WTC11 (cell line): Measurements from ENCODE around the gene GPX2. TPM values are rescaled to one million over a fixed set of nuclear protein-coding genes. Genes with fewer than 3 reads are reported as not detected.

Experiments used
- ATAC-seq: fragments of 200-7000 bp; cut with Tn5 transposase; 2 replicates; pipeline ENCODE4 v1.10.0; 2021; ENCODE audit warnings: mild to moderate bottlenecking, moderate library complexity
- CTCF ChIA-PET: fragments of 300-600 bp; sonication (Branson Sonifier 250); formaldehyde crosslinking; loops from one replicate; lab custom pipeline; 2021; ENCODE audit warnings: antibody characterized with exemption; lab: Charles Lee
- POLR2A ChIA-PET: fragments of 350-600 bp; sonication (Branson Sonifier 250); formaldehyde crosslinking; loops from one replicate; lab custom pipeline; 2021; ENCODE audit warnings: antibody characterized with exemption; lab: Charles Lee
- DNase-seq: peaks from one replicate; pipeline ENCODE4 v3.0.0; 2021; ENCODE audit warnings: low spot score
- H3K27ac Mint-ChIP-seq: 2 replicates; pipeline ENCODE4 v1.8.0; 2021; ENCODE audit warnings: mixed read lengths
- H3K27me3 Mint-ChIP-seq: 2 replicates; pipeline ENCODE4 v1.8.0; 2021; ENCODE audit warnings: low read depth, mild to moderate bottlenecking, moderate library complexity, mixed read lengths
- H3K36me3 Mint-ChIP-seq: 2 replicates; pipeline ENCODE4 v1.8.0; 2021; ENCODE audit warnings: mixed read lengths
- H3K4me1 Mint-ChIP-seq: 2 replicates; pipeline ENCODE4 v1.8.0; 2022; ENCODE audit warnings: mixed read lengths
- H3K4me3 Mint-ChIP-seq: 2 replicates; pipeline ENCODE4 v1.8.0; 2021; ENCODE audit warnings: mild to moderate bottlenecking, moderate library complexity, mixed read lengths
- H3K9me3 Mint-ChIP-seq: 2 replicates; pipeline ENCODE4 v1.8.0; 2021; ENCODE audit warnings: mixed read lengths
- CBFB ChIP-seq: sonication (generic); formaldehyde crosslinking; IDR thresholded peaks from 2 replicates; pipeline ENCODE4 v1.8.1; 2022; ENCODE audit warnings: mild to moderate bottlenecking, low read depth, missing genetic modification reagents
- CREM ChIP-seq: sonication (generic); formaldehyde crosslinking; IDR thresholded peaks from 2 replicates; pipeline ENCODE4 v1.8.1; 2022; ENCODE audit warnings: mild to moderate bottlenecking, missing genetic modification reagents, moderate library complexity
- MYBL2 ChIP-seq: sonication (generic); formaldehyde crosslinking; IDR thresholded peaks from 2 replicates; pipeline ENCODE4 v1.8.1; 2023; ENCODE audit warnings: mild to moderate bottlenecking, moderate library complexity, missing genetic modification reagents
- NR1H2 ChIP-seq: sonication (generic); formaldehyde crosslinking; IDR thresholded peaks from 2 replicates; pipeline ENCODE4 v1.9.0; 2021; ENCODE audit warnings: mild to moderate bottlenecking, moderate library complexity, missing genetic modification reagents
- OVOL2 ChIP-seq: fragments of 250-450 bp; sonication (Bioruptor Pico); IDR thresholded peaks from 2 replicates; pipeline ENCODE4 v1.9.0; 2021; ENCODE audit warnings: mild to moderate bottlenecking, borderline replicate concordance
- ZNF121 ChIP-seq: sonication (generic); formaldehyde crosslinking; IDR thresholded peaks from 2 replicates; pipeline ENCODE4 v1.8.0; 2023; ENCODE audit warnings: missing genetic modification reagents
- ZNF423 ChIP-seq: fragments of 250-450 bp; sonication (Bioruptor Pico); IDR thresholded peaks from 2 replicates; pipeline ENCODE4 v2.1.2; 2022; ENCODE audit warnings: mild to moderate bottlenecking, moderate library complexity
- total RNA-seq: library from RNA; stranded (reverse); gene quantifications from 3 replicates; pipeline ENCODE4 v1.2.3, GENCODE V29; 2021
- TF ChIP-seq, protein P1 (sequence below): sonication (generic); formaldehyde crosslinking; IDR thresholded peaks from 2 replicates; pipeline ENCODE4 v1.8.0; 2022; ENCODE audit warnings: missing genetic modification reagents
- TF ChIP-seq, protein P2 (sequence below): sonication (generic); formaldehyde crosslinking; IDR thresholded peaks from 2 replicates; pipeline ENCODE4 v1.8.0; 2023; ENCODE audit warnings: missing genetic modification reagents
- TF ChIP-seq, protein P3 (sequence below): fragments of 250-450 bp; sonication (Bioruptor Pico); conservative IDR thresholded peaks from 2 replicates; pipeline ENCODE4 v1.9.0; 2021; ENCODE audit warnings: mild to moderate bottlenecking
- TF ChIP-seq, protein P4 (sequence below): fragments of 250-450 bp; sonication (Bioruptor Pico); IDR thresholded peaks from 2 replicates; pipeline ENCODE4 v1.9.0; 2021; ENCODE audit warnings: mild to moderate bottlenecking
- TF ChIP-seq, protein P5 (sequence below): sonication (generic); formaldehyde crosslinking; conservative IDR thresholded peaks from 2 replicates; pipeline ENCODE4 v1.8.1; 2022; ENCODE audit warnings: mild to moderate bottlenecking, missing genetic modification reagents
- TF ChIP-seq, protein P6 (sequence below): sonication (generic); formaldehyde crosslinking; IDR thresholded peaks from 2 replicates; pipeline ENCODE4 v1.8.1; 2023; ENCODE audit warnings: mild to moderate bottlenecking, missing genetic modification reagents, moderate library complexity
- TF ChIP-seq, protein P7 (sequence below): sonication (generic); formaldehyde crosslinking; IDR thresholded peaks from 2 replicates; pipeline ENCODE4 v1.8.1; 2023; ENCODE audit warnings: mild to moderate bottlenecking, moderate library complexity, missing genetic modification reagents
- TF ChIP-seq, protein P8 (sequence below): fragments of 250-450 bp; sonication (Bioruptor Pico); IDR thresholded peaks from 2 replicates; pipeline ENCODE4 v1.9.0; 2021; ENCODE audit warnings: moderate library complexity, mild to moderate bottlenecking, inconsistent platforms, borderline replicate concordance

The GPX2 gene
- total RNA-seq, 1 experiment from 2014 or later, result 1.5 TPM

DNA sequence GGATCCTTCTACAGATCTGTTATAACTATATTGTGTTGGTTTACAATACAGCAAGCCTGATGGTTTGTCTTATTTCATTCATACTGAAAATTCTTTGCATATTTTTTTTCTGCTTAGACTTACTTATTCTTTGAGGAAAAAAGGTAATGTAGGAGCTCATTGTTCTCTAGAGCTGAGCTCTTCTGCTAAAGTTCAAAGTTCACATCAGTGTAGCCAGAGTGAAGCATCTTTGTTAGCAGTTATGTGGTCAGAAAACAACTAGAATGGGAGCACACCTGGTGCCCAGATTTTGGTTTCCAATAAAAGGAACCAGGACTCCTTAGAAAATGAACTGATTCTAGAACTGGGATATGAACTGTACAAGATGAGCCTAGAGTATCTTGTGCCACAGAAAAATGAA lies 10.3 kb downstream of the GPX2 start (continued):
- TF ChIP-seq, protein P1, sequence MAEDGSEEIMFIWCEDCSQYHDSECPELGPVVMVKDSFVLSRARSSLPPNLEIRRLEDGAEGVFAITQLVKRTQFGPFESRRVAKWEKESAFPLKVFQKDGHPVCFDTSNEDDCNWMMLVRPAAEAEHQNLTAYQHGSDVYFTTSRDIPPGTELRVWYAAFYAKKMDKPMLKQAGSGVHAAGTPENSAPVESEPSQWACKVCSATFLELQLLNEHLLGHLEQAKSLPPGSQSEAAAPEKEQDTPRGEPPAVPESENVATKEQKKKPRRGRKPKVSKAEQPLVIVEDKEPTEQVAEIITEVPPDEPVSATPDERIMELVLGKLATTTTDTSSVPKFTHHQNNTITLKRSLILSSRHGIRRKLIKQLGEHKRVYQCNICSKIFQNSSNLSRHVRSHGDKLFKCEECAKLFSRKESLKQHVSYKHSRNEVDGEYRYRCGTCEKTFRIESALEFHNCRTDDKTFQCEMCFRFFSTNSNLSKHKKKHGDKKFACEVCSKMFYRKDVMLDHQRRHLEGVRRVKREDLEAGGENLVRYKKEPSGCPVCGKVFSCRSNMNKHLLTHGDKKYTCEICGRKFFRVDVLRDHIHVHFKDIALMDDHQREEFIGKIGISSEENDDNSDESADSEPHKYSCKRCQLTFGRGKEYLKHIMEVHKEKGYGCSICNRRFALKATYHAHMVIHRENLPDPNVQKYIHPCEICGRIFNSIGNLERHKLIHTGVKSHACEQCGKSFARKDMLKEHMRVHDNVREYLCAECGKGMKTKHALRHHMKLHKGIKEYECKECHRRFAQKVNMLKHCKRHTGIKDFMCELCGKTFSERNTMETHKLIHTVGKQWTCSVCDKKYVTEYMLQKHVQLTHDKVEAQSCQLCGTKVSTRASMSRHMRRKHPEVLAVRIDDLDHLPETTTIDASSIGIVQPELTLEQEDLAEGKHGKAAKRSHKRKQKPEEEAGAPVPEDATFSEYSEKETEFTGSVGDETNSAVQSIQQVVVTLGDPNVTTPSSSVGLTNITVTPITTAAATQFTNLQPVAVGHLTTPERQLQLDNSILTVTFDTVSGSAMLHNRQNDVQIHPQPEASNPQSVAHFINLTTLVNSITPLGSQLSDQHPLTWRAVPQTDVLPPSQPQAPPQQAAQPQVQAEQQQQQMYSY (CRISPR knock-in tag), result no peak
- no peak for TF ChIP-seq CREM (CRISPR knock-in tag)

DNA sequence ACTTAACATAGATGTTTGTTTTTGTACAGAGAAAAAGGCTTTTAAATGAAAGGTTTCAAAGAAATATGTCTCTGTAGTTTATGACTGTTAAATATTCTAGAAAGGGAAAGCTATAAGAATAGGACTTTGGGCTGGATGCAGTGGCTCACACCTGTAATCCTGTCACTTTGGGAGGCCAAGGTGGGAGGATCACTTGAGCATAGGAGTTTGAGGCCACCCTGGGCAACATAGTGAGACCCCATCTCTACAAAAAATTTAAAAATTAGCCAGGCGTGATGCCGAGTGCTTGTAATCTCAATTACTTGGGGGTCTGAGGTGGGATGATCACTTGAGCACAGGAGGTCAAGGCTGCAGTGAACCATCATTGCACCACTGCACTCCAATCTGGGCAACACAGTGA lies 11.4 kb downstream of the GPX2 start:
- ATAC-seq (no peak), DNase-seq (no peak)
- TF ChIP-seq NR1H2 (CRISPR knock-in tag) (no peak), MYBL2 (CRISPR knock-in tag) (no peak), CBFB (no peak), ZNF423 (CRISPR knock-in tag) (no peak), OVOL2 (CRISPR knock-in tag) (no peak), CREM (CRISPR knock-in tag) (no peak), ZNF121 (CRISPR knock-in tag) (no peak)
- TF ChIP-seq, protein P2, sequence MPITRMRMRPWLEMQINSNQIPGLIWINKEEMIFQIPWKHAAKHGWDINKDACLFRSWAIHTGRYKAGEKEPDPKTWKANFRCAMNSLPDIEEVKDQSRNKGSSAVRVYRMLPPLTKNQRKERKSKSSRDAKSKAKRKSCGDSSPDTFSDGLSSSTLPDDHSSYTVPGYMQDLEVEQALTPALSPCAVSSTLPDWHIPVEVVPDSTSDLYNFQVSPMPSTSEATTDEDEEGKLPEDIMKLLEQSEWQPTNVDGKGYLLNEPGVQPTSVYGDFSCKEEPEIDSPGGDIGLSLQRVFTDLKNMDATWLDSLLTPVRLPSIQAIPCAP (CRISPR knock-in tag), result no peak
- TF ChIP-seq, protein P3, sequence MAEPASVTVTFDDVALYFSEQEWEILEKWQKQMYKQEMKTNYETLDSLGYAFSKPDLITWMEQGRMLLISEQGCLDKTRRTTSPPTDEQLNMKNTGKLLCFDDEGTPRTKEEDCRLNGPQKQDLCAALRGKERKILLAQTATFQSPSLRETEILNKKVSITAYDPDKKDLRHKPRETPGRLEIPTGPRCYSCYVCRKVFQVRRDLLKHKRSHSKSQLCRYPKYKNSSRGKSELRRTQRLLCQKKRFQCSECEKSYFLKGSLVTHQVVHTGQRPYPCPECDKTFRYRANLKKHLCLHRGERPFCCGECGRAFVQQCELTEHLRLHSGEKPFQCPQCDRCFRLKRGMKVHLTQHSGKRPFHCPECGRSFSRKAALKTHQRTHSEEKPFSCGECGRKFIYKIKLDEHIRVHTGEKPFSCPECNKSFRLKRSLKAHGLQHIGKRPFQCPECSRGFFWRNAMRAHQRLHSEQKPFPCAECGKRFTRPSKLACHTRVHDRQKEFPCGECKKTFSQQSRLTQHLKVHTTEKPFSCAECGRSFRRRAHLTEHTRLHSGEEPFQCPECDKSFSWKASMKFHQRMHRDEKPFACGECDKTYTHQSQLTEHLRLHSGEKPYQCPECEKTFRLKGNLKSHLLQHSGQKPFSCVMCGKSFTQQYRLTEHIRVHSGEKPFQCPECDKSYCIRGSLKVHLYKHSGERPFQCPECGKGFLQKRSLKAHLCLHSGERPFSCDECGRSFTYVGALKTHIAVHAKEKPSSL (CRISPR knock-in tag), result no peak
- TF ChIP-seq, protein P4, sequence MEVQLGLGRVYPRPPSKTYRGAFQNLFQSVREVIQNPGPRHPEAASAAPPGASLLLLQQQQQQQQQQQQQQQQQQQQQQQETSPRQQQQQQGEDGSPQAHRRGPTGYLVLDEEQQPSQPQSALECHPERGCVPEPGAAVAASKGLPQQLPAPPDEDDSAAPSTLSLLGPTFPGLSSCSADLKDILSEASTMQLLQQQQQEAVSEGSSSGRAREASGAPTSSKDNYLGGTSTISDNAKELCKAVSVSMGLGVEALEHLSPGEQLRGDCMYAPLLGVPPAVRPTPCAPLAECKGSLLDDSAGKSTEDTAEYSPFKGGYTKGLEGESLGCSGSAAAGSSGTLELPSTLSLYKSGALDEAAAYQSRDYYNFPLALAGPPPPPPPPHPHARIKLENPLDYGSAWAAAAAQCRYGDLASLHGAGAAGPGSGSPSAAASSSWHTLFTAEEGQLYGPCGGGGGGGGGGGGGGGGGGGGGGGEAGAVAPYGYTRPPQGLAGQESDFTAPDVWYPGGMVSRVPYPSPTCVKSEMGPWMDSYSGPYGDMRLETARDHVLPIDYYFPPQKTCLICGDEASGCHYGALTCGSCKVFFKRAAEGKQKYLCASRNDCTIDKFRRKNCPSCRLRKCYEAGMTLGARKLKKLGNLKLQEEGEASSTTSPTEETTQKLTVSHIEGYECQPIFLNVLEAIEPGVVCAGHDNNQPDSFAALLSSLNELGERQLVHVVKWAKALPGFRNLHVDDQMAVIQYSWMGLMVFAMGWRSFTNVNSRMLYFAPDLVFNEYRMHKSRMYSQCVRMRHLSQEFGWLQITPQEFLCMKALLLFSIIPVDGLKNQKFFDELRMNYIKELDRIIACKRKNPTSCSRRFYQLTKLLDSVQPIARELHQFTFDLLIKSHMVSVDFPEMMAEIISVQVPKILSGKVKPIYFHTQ (CRISPR knock-in tag), result no peak
- TF ChIP-seq, protein P5, sequence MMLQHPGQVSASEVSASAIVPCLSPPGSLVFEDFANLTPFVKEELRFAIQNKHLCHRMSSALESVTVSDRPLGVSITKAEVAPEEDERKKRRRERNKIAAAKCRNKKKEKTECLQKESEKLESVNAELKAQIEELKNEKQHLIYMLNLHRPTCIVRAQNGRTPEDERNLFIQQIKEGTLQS (CRISPR knock-in tag), result no peak
- TF ChIP-seq, protein P6, sequence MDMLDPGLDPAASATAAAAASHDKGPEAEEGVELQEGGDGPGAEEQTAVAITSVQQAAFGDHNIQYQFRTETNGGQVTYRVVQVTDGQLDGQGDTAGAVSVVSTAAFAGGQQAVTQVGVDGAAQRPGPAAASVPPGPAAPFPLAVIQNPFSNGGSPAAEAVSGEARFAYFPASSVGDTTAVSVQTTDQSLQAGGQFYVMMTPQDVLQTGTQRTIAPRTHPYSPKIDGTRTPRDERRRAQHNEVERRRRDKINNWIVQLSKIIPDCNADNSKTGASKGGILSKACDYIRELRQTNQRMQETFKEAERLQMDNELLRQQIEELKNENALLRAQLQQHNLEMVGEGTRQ (CRISPR knock-in tag), result no peak
- TF ChIP-seq, protein P7, sequence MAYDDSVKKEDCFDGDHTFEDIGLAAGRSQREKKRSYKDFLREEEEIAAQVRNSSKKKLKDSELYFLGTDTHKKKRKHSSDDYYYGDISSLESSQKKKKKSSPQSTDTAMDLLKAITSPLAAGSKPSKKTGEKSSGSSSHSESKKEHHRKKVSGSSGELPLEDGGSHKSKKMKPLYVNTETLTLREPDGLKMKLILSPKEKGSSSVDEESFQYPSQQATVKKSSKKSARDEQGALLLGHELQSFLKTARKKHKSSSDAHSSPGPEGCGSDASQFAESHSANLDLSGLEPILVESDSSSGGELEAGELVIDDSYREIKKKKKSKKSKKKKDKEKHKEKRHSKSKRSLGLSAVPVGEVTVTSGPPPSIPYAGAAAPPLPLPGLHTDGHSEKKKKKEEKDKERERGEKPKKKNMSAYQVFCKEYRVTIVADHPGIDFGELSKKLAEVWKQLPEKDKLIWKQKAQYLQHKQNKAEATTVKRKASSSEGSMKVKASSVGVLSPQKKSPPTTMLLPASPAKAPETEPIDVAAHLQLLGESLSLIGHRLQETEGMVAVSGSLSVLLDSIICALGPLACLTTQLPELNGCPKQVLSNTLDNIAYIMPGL (CRISPR knock-in tag), result no peak
- TF ChIP-seq, protein P8, sequence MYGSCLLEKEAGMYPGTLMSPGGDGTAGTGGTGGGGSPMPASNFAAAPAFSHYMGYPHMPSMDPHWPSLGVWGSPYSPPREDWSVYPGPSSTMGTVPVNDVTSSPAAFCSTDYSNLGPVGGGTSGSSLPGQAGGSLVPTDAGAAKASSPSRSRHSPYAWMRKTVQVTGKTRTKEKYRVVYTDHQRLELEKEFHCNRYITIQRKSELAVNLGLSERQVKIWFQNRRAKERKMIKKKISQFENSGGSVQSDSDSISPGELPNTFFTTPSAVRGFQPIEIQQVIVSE, result no peak
- no peaks in the 10 kb centered on the region for H3K27me3 Mint-ChIP-seq
- CTCF ChIA-PET, result interaction anchor here (1.4 kb wide), 1 partner anchor 30 kb away, joined by 3 read pairs; no protein-coding TSS in a partner anchor
- POLR2A ChIA-PET, result no interaction called here
- no peaks in the 10 kb centered on the region for H3K9me3 Mint-ChIP-seq
- H3K4me3 Mint-ChIP-seq, result no peak overlapping the region
- no peaks in the 10 kb centered on the region for H3K4me1 Mint-ChIP-seq
- H3K36me3 Mint-ChIP-seq, result peaks cover 33% of the 10 kb centered on the region
- H3K27ac Mint-ChIP-seq, result no peak overlapping the region
